ENCODE data around the gene SEZ6. TPM values are rescaled to one million over a fixed set of nuclear protein-coding genes. Genes with fewer than 3 reads are reported as not detected.
A peak's percentile ranks its signal among the peaks of the same experiment; 100 is the strongest.

The SEZ6 gene
- total and polyA plus RNA-seq, 10 of the 15 experiments (the other 5 are each of a cell fraction or from before 2014, with no cell fraction given): 0.05 to 0.87 (median 0.17) TPM; not detected in 4

GRCh38 chr17:29042679-29043538, 37.1 kb upstream of the SEZ6 start, which contains the start of gene PIPOX (continued):
- TF ChIP-seq CTCF (IDR thresholded peaks at IDR 0.05 in 2 of 3, conservative IDR thresholded peaks at IDR 0.05 in 1 of 3; ENCODE audit: control insufficient read depth in 2 of 3, extremely low read depth in 1 of 3, insufficient read depth in 1 of 3, low read depth in 3 of 3, low read length in 3 of 3) (0 out of 6 replicates have a peak, but pooled peaks of 1 of the 3 experiments have one; percentile 6), SPI1 (IDR thresholded peaks at IDR 0.05; ENCODE audit: borderline replicate concordance, insufficient read depth, low read depth, low read length) (no peak; the same call in 1 of the 2 replicates)

- peak; percentile 33 for ATAC-seq
- no peaks in the 10 kb centered on the region for H3K36me3 ChIP-seq (ENCODE audit: control insufficient read depth in 2 of 2, insufficient read depth in 2 of 2, low read length in 1 of 2)
- no peaks in the 10 kb centered on the region; a peak in 1 of 4 replicates for H3K27me3 ChIP-seq (replicated peaks in 1 of 2; ENCODE audit: control insufficient read depth in 2 of 2, insufficient read depth in 2 of 2, low read length in 1 of 2)
- FAIRE-seq: no peak
- 72% methylated on average over 11 of the region's 11 CpGs for WGBS (ENCODE audit: insufficient coverage, insufficient replicate concordance, low lambda C conversion rate, missing lambda C conversion rate)
- peak overlapping the region; percentile 49; the same call in 1 of the 2 replicates for H3K4me2 ChIP-seq (ENCODE audit: control insufficient read depth, insufficient read depth)
- ChIA-PET POLR2A (no interaction called here), SMC1A (ENCODE audit: uncharacterized antibody, unreplicated experiment) (no interaction called here), CTCF (interaction anchor here (2.6 kb wide), 1 partner anchor 77 kb away, joined by 7 read pairs; no protein-coding TSS in a partner anchor), RAD21 (ENCODE audit: unreplicated experiment) (interaction anchor here (0.5 kb wide), 1 partner anchor 305 kb away, joined by 3 read pairs; no protein-coding TSS in a partner anchor)
- no peaks in the 10 kb centered on the region for H4K20me1 ChIP-seq (ENCODE audit: control insufficient read depth, insufficient read depth)
- H3K9ac ChIP-seq (ENCODE audit: control insufficient read depth, insufficient read depth, low read length): no peak overlapping the region
- no TSS peak for BruUV-seq (replicated peaks)
- no peak overlapping the region for H3K4me3 ChIP-seq
- H3K9me3 ChIP-seq (replicated peaks; ENCODE audit: control insufficient read depth, insufficient read depth, low read length): no peaks in the 10 kb centered on the region
- H3K79me2 ChIP-seq (ENCODE audit: control insufficient read depth, insufficient read depth, low read length): no peaks in the 10 kb centered on the region
- intact Hi-C loops (cut with micrococcal nuclease; ENCODE audit: unreplicated experiment): no loop called here
- peaks cover 13% of the 10 kb centered on the region for H3K4me1 ChIP-seq (ENCODE audit: control insufficient read depth, insufficient read depth, low read length)
- H3K27ac ChIP-seq (ENCODE audit: control insufficient read depth, insufficient read depth): no peak overlapping the region
- in situ Hi-C loops (cut with MboI): no loop called here
- H2AFZ ChIP-seq (ENCODE audit: control insufficient read depth, low read depth, low read length): no peak overlapping the region
- no peak for DNase-seq (ENCODE audit: low read depth, low spot score)
- TF ChIP-seq HDAC2 (IDR thresholded peaks at IDR 0.05) (no peak), MAX (IDR thresholded peaks at IDR 0.05; ENCODE audit: low read depth, low read length) (no peak), NRF1 (conservative IDR thresholded peaks at IDR 0.05; ENCODE audit: low read depth, low read length) (no peak), ZNF384 (IDR thresholded peaks at IDR 0.05; ENCODE audit: borderline replicate concordance, low read depth, low read length) (no peak), POLR2AphosphoS5 (IDR thresholded peaks at IDR 0.05; ENCODE audit: low read length) (no peak), ZNF687 (IDR thresholded peaks at IDR 0.05) (no peak), MEF2B (IDR thresholded peaks at IDR 0.05; ENCODE audit: partially characterized antibody, poor library complexity, severe bottlenecking) (no peak), TBL1XR1 (IDR thresholded peaks at IDR 0.05; ENCODE audit: low read depth, low read length) (no peak)
These were observed 36.3 kb upstream of the SEZ6 start for GRCh38 chr17:29042026-29042678.

All from GM12878 (cell line).